Adrenal gland (tissue), 12 donors: ENCODE data around the gene HOXD11. TPM values are rescaled to one million over a fixed set of nuclear protein-coding genes. Genes with fewer than 3 reads are reported as not detected.

ENCODE experiments used
- DNase-seq, 7 donors: peaks; one replicate each; pipeline ENCODE4 v3.0.0-alpha.2; 2019 to 2020
- H3K27ac ChIP-seq, 5 donors: fragments of 200-600 bp; sonication (generic) in 4 of 5; 1 replicate in 3 of 5; 2 replicates in 2 of 5; pipeline versions ENCODE4 v1.5.1 to v1.8.0; 2016 to 2020; ENCODE audit warnings: mild to moderate bottlenecking in 1 of 5
- H3K27me3 ChIP-seq: fragments of 200-600 bp; 2 replicates; pipeline ENCODE4 v1.8.0; 2021
- H3K36me3 ChIP-seq, 2 donors: fragments of 200-600 bp; replicated peaks in 1 of 2; 1 replicate in 1 of 2; 2 replicates in 1 of 2; pipeline versions ENCODE4 v1.5.1 to v1.8.0; 2018 to 2022
- H3K4me1 ChIP-seq, 2 donors: fragments of 200-600 bp; replicated peaks in 1 of 2; 1 replicate in 1 of 2; 2 replicates in 1 of 2; pipeline versions ENCODE4 v1.5.1 to v1.8.0; 2018 to 2021
- H3K4me3 ChIP-seq, 4 donors: fragments of 200-600 bp; sonication (generic) in 3 of 4; one replicate each; pipeline ENCODE4 v1.5.1; 2016 to 2018
- H3K9me3 ChIP-seq, 3 donors: fragments of 200-600 bp; sonication (generic) in 1 of 3; replicated peaks in 1 of 3; 1 replicate in 2 of 3; 2 replicates in 1 of 3; pipeline versions ENCODE4 v1.5.1 to v1.8.0; 2016 to 2021
- CTCF ChIP-seq, 6 experiments: fragments of 450-650 bp in 4 of 6; fragments of 200-600 bp in 2 of 6; sonication (generic) in 1 of 6; IDR thresholded peaks; 1 replicate in 5 of 6; 2 replicates in 1 of 6; pipeline versions ENCODE4 v1.5.1 to v1.8.0; 2016 to 2021; ENCODE audit warnings: antibody characterized with exemption in 6 of 6, mild to moderate bottlenecking in 2 of 6, moderate library complexity in 1 of 6
- POLR2A ChIP-seq, 2 donors: fragments of 450-650 bp; IDR thresholded peaks; one replicate each; pipeline ENCODE4 v1.6.1; 2017; ENCODE audit warnings: antibody characterized with exemption in 2 of 2, mild to moderate bottlenecking in 2 of 2, moderate library complexity in 1 of 2
- WGBS, 4 donors: extraction: QIAGEN DNeasy Blood & Tissue Kit in 2 of 4; methylation state at CpG; one replicate each; pipeline versions ENCODE4 v1.1.5 to v1.1.7; 2013 to 2017; 5-methylcytosine and 5-hydroxymethylcytosine counted together
- intact Hi-C, 2 donors: fragments of 100-400 bp; cut with DNase I; formaldehyde crosslinking; loops; one replicate each; pipeline versions ENCODE4 v1.14.1 to v1.15.0; 2022 to 2023
- polyA plus RNA-seq, 3 donors: library from polyadenylated mRNA; stranded (reverse); fragments of 200-250 nt in 2 of 3; fragments of 350-450 nt in 1 of 3; fragmentation: Illumina TruSeq in 1 of 3; extraction: RNeasy Lipid Tissue Mini Kit (QIAGEN cat#74804) in 1 of 3; gene quantifications; one replicate each; pipeline ENCODE4 v1.2.3, GENCODE V29; 2013 to 2014
- total RNA-seq, 9 donors: library from RNA; depleted of rRNA in 4 of 9; stranded (reverse); fragments of >200 nt in 4 of 9; fragments of 120-200 nt in 1 of 9; fragmentation: NEBNext Ultra II Directional in 1 of 9; extraction: Animal tissue kit (Norgen Biotek cat#: 25700) in 1 of 9; gene quantifications; one replicate each; pipeline versions ENCODE4 v1.1.0 to v1.2.4, GENCODE V29; 2013 to 2023
- donor health status: healthy with polysubstance abuse.
- donor health status: Bipolar disorder and iron deficiency.
- donor health status: DM: yes; HTN: yes; CAD: no.
- donor health status: DM: no; HTN: no; CAD: no.
- donor health status: DM: no; HTN: no; CAD: no.
- donor health status: DM: yes; HTN: yes; CAD: no.

The HOXD11 gene
- total and polyA plus RNA-seq, 12 donors, result not detected

DNA sequence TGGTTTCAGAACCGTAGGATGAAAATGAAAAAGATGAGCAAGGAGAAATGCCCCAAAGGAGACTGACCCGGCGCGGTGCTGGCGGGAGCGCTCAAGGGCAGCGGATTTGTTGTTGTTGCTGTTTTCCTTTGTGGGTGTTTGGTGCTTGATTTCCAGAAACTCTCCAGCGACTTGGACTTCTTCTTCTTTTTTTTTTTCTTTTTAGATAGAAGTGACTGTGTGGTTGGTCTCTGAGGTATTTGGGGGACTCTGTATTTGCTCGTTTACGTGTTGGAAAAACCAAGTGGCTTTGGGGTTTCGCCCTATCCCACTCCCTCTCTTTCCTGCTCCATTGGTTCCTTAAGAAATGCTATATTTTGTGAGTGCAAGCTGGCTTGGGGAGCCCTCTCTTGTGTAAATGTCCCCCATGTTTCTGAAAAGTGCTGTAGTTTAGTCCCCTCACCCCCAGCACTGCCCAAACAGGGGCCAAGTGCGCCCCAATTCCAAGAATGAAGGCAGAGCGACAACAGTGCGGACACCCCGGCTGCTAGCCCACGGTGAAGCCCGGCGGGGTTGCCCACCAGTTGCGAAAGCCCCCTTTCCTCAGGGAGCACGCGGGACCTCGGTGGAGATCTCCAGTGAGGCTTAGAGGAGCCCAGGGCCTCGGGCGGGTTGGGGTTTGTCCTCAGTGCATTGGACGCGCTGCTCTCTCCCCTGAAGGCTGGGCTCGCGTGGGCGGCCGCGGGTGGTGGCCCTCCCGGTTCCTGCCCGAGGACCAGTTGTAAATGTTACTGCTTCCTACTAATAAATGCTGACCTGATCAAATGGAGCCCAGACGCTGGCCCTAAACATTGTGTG is 17.2 kb downstream of the HOXD11 start:
- 44 to 63% (median 54%) methylated on average over 20 to 34 of the region's 34 CpGs for WGBS, 4 donors
- Histone ChIP-seq H3K4me3 (peak overlapping the region in 2 of 4 donors; percentile 7 to 67), H3K9me3 (no peaks in the 10 kb centered on the region), H3K27me3 (peaks cover 20% of the 10 kb centered on the region), H3K27ac (peak overlapping the region in 1 of 5 donors; percentile 9), H3K4me1 (peaks cover 0 to 17% of the 10 kb centered on the region in 2 donors), H3K36me3 (no peaks in the 10 kb centered on the region)
- TF ChIP-seq CTCF (IDR thresholded peaks at IDR 0.05) (no peak), POLR2A (IDR thresholded peaks at IDR 0.05) (no peak)
- intact Hi-C loops, result loop anchor here in 1 of 2 donors (5.0 to 10.0 kb wide), 2 partner anchors 513 to 690 kb away; no protein-coding TSS in a partner anchor
- DNase-seq, result no peak

DNA sequence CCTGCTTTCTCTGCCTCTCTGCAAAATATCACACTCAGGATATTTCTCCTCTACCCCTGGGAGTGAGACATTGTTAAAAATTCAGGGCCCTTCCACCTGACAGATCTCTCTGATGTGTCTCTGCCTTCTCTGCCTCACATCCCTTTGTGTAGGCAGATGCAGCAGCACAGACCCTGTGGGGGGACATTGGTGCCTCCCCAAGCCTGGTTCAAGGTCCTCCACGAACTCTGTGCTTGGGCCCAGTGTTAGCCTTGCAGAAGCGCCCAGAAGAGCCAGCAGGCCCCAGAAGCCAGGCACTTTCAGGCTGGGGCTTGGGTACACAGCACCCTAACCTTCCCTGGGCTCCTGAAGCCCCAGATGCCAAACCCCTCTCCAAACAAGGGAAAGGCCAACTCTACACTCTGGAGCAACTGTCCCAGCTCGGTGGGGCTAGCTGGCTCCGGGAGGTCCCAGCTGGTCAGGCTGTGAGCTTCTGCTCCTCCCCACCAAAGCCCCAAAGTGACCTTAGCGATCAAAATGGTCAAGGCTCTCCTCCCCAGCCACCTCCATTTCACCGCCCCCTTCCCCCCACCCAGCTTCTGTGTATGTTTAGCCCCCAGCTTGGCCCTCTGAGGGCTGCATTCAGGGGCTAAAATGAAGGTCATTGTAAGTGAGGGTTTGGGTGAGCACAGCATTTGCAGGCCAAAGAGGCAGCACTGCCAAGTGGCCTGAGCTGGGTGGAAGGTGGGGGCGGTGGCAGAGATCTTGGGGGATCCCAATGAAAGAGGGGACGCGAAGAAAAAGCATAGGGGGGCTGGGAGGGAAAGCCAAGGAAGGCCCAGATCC is 18.1 kb downstream of the HOXD11 start:
- DNase-seq, result no peak
- Histone ChIP-seq H3K9me3 (no peaks in the 10 kb centered on the region), H3K36me3 (no peaks in the 10 kb centered on the region), H3K27me3 (peaks cover 12% of the 10 kb centered on the region), H3K4me1 (peaks cover 0 to 17% of the 10 kb centered on the region in 2 donors), H3K27ac (peak overlapping the region in 1 of 5 donors; percentile 9), H3K4me3 (no peak overlapping the region)
- WGBS, 4 donors, result 67 to 84% (median 76%) methylated on average over 7 to 9 of the region's 9 CpGs
- intact Hi-C loops, result loop anchor here (5.0 to 10.0 kb wide), 6 partner anchors 332 to 1027 kb away; no protein-coding TSS in a partner anchor
- no peak for TF ChIP-seq CTCF (IDR thresholded peaks at IDR 0.05)
- no peak for TF ChIP-seq POLR2A (IDR thresholded peaks at IDR 0.05)

DNA sequence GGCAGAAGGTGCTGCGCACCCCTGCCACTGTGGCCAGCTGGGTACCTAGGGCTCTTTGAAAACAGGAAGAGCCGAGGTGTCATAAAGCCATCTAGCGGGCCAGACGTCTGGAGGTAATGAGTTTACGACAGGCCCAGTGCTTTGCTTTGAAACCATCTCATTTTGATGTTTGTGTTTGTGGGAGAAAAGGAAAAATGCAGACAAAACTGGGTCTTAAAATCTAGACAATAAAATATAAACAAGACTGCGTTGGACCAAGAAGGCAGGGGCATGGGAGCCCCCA is 18.6 kb downstream of the HOXD11 start:
- H3K27ac ChIP-seq, result no peak overlapping the region

More for the DNA sequence above, 18.6 kb downstream of the HOXD11 start:
- Histone ChIP-seq H3K9me3 (no peaks in the 10 kb centered on the region), H3K4me1 (peaks cover 0 to 17% of the 10 kb centered on the region in 2 donors), H3K4me3 (no peak overlapping the region), H3K27me3 (peaks cover 9% of the 10 kb centered on the region), H3K36me3 (no peaks in the 10 kb centered on the region)
- no peak for TF ChIP-seq POLR2A (IDR thresholded peaks at IDR 0.05)
- no peak for TF ChIP-seq CTCF (IDR thresholded peaks at IDR 0.05)
- peak in 1 of 7 donors; percentile 14 for DNase-seq
- 73 to 81% (median 74%) methylated on average over 6 of the region's 6 CpGs for WGBS, 4 donors
- intact Hi-C loops, result loop anchor here (5.0 to 10.0 kb wide), 6 partner anchors 332 to 1027 kb away; no protein-coding TSS in a partner anchor
